ENCODE results near the gene DYNC2I2. TPM values are rescaled to one million over a fixed set of nuclear protein-coding genes. Genes with fewer than 3 reads are reported as not detected.

The DYNC2I2 gene
- total RNA-seq: 62.1 and 83.9 TPM in 2 replicates

DNA sequence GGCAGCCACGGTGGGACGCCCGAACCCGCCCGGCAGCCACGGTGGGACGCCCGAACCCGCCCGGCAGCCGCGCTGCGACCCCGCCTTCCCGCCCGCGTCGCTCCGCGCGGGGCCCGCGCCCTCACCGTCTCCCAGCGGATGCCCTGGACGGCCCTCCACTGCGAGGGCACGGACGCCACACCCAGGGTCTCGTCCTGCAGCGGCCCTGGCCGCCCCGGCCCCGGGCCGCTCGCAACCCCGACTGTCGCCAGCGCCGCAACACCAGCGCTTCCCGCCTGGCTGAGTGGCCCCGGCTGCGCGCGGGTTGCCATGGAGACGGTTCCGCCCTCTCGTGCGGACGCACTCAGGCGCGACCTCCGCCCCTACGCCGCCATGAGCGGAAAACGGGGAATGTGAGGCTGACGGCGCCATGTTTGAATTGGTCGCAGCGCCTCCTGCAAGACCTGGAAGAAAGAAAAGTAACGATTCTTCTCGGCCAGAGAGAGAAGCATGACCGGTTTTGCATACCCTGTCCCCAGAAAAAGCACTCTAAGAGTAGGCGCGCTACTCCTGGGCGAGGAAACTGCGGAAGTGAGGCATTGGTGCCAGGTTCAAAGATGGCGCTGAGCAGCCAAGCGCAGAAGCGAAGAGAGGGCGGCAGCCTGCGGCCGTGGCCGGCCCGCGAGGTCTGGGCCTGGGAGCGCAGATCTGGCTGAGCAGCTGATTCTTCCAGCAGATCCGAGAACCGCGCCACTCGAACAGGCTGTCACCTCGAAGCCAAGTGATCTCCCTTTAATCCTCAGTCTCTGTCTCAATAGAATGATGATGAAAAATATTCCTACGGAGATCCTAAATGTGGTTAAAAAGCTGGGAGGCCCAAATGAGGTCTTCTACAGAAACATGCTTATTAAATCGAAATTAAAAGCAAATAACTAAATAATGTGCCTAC lies at the start of gene DYNC2I2:
Gene DYNC2I2 (minus strand): TSS at position 432 of the 928 bp plus-strand sequence. CDS start 121 bp downstream, at position 311.

DNA sequence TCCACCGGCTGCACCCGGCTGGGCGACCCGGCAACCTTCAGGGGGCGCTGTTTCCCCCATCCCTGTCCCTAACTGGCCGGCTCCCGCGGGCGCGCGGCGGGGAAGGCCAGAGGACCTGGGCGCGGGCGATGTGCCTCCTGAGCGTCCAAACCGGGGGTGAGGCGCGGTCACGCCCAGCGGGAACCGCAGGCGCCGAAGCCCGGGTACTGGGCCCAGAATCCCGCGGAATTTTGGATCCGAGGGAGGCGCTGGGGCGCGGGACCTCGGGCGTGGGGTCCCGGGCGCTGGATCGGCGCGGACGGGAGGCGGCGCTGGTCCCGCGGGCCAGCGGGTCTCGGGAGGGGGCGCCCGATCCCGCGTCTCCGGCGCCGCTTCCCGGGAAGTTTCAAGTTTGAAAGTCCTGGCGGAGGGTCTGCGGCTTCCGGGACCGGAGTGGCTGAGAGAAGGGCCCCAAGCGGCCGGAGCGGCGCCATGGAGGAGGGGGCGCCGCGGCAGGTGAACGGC lies 45.9 kb upstream of the DYNC2I2 start, which contains the start of gene PKN3:
Gene PKN3 (plus strand): TSS at position 59 of the 504 bp plus-strand sequence. CDS start 413 bp downstream, at position 472.

DNA sequence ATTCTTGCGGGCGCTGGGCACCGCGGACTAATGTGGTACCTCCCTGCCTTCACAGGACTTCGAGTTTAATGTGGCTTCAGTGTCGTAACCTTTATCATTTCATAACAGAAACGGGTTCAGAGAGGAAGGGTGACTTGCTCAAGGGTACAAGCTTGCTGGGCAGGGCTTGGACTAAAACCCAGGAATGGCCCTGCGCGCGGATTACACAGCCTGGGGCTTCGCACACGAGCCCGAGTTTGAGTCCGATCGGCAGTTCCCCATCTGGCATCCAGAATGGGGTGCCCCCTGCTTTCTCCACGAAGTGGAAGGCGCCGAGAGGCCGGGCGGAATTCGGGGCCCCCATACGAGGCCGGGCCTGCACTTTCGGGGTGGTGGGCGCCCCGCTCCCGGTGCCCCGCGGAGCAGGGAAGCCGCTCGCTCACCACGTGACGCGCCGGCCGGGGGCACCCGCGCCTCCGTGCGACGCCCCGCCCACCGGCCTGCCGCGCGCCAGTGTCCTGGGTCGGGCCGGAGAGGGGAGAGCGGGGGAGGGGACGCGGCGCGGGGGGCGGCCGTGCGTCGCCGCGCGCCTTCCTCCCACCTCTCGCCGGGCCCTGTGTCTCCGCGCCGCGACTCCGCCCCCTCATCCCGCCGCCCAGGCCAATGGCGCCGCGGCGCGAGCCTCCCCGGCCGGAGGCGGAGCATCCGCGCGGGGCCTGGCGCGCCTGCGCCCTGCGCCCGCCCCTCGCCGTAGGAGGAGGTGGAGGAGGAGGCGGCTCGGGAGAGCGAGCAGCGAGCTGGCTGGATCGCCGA lies 32.0 kb upstream of the DYNC2I2 start, which contains the start of gene SET:
Gene SET (plus strand): TSS at position 722 of the 792 bp plus-strand sequence. CDS start 361 bp downstream, outside the sequence.

Other genes starting within 250 kb of the DYNC2I2 start
- 55.1 and 75.0 TPM in 2 replicates for gene CERCAM, start 236.0 kb downstream of the DYNC2I2 start, total RNA-seq
- 41.5 and 55.9 TPM in 2 replicates for gene ODF2, start 200.8 kb downstream of the DYNC2I2 start, total RNA-seq
- 33.1 and 39.5 TPM in 2 replicates for gene GLE1, start 152.1 kb downstream of the DYNC2I2 start, total RNA-seq
- gene SPTAN1, start 104.3 kb downstream of the DYNC2I2 start, total RNA-seq: 283 and 383 TPM in 2 replicates
- 321 and 441 TPM in 2 replicates for gene SET, start 32.4 kb upstream of the DYNC2I2 start, total RNA-seq
- gene PKN3, start 45.7 kb upstream of the DYNC2I2 start, total RNA-seq: 1.8 and 3.3 TPM in 2 replicates
- gene ZDHHC12, start 67.3 kb upstream of the DYNC2I2 start, total RNA-seq: 28.2 and 34.2 TPM in 2 replicates
- 16.8 and 17.3 TPM in 2 replicates for gene ZER1, start 115.1 kb upstream of the DYNC2I2 start, total RNA-seq
- 8.8 and 9.2 TPM in 2 replicates for gene TBC1D13, start 130.4 kb upstream of the DYNC2I2 start, total RNA-seq
- 20.6 and 22.7 TPM in 2 replicates for gene ENDOG, start 161.7 kb upstream of the DYNC2I2 start, total RNA-seq
- 15.1 and 20.5 TPM in 2 replicates for gene SPOUT1, start 172.9 kb upstream of the DYNC2I2 start, total RNA-seq
- 7.3 and 9.8 TPM in 2 replicates for gene KYAT1, start 225.1 kb upstream of the DYNC2I2 start, total RNA-seq
- 41.5 and 54.5 TPM in 2 replicates for gene LRRC8A, start 225.3 kb upstream of the DYNC2I2 start, total RNA-seq

Measured in subcutaneous preadipocyte (primary cell).